ENCODE measurements around the gene MCC. TPM values are rescaled to one million over a fixed set of nuclear protein-coding genes. Genes with fewer than 3 reads are reported as not detected.

Gene MCC
- polyA plus RNA-seq, 1 donor (not counting 4 experiments of a cell fraction or from before 2014, with no cell fraction given) = 24.6 TPM

GRCh38 chr5:113378081-113378480, 110.2 kb downstream of the MCC start:
- dilution Hi-C loops (cut with MboI; ENCODE audit: extremely low pct_ligation_motif_present, low sequenced_read_pairs) = no loop called here
- TF ChIP-seq EZH2 (IDR thresholded peaks at IDR 0.05; ENCODE audit: low read length) = no peak
- TF ChIP-seq, protein P1, sequence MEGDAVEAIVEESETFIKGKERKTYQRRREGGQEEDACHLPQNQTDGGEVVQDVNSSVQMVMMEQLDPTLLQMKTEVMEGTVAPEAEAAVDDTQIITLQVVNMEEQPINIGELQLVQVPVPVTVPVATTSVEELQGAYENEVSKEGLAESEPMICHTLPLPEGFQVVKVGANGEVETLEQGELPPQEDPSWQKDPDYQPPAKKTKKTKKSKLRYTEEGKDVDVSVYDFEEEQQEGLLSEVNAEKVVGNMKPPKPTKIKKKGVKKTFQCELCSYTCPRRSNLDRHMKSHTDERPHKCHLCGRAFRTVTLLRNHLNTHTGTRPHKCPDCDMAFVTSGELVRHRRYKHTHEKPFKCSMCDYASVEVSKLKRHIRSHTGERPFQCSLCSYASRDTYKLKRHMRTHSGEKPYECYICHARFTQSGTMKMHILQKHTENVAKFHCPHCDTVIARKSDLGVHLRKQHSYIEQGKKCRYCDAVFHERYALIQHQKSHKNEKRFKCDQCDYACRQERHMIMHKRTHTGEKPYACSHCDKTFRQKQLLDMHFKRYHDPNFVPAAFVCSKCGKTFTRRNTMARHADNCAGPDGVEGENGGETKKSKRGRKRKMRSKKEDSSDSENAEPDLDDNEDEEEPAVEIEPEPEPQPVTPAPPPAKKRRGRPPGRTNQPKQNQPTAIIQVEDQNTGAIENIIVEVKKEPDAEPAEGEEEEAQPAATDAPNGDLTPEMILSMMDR (optimal IDR thresholded peaks at IDR 0.05 in 1 of 3, IDR thresholded peaks at IDR 0.05 in 1 of 3, conservative IDR thresholded peaks at IDR 0.05 in 1 of 3; ENCODE audit: extremely low read depth in 1 of 3, insufficient read depth in 2 of 3, low read length in 3 of 3) = no peak

GRCh38 chr5:113376640-113377039, 111.6 kb downstream of the MCC start:
- Histone ChIP-seq H3K27me3 (ENCODE audit: control insufficient read depth, extremely low read depth, insufficient read depth, low read length) (no peaks in the 10 kb centered on the region), H3K9me3 (ENCODE audit: control insufficient read depth, low read depth, low read length) (no peaks in the 10 kb centered on the region), H3K4me2 (ENCODE audit: control insufficient read depth, extremely low read depth, insufficient read depth, low read depth, low read length) (no peak overlapping the region), H3K4me3 (ENCODE audit: control insufficient read depth in 2 of 3, extremely low read depth in 1 of 3, insufficient read depth in 2 of 3, low read depth in 1 of 3, low read length in 3 of 3) (no peak overlapping the region), H3K4me1 (ENCODE audit: control insufficient read depth, extremely low read depth, insufficient read depth, low read length) (no peaks in the 10 kb centered on the region), H3K9ac (ENCODE audit: control insufficient read depth, extremely low read depth, insufficient read depth, low read length) (no peak overlapping the region), H3K9me1 (ENCODE audit: control insufficient read depth, extremely low read depth, insufficient read depth, low read length) (no peaks in the 10 kb centered on the region), H4K20me1 (ENCODE audit: control insufficient read depth, extremely low read depth, insufficient read depth, low read length) (no peaks in the 10 kb centered on the region), H3K36me3 (ENCODE audit: control insufficient read depth in 2 of 2, extremely low read depth in 1 of 2, insufficient read depth in 2 of 2, low read length in 2 of 2) (no peaks in the 10 kb centered on the region), H3K27ac (ENCODE audit: control insufficient read depth, insufficient read depth, low read length) (no peak overlapping the region), H2AFZ (ENCODE audit: control insufficient read depth, low read length) (no peak overlapping the region), H3K79me2 (ENCODE audit: control insufficient read depth, insufficient read depth, low read length) (no peaks in the 10 kb centered on the region)
- TF ChIP-seq, protein P1 (optimal IDR thresholded peaks at IDR 0.05 in 1 of 3, IDR thresholded peaks at IDR 0.05 in 1 of 3, conservative IDR thresholded peaks at IDR 0.05 in 1 of 3; ENCODE audit: extremely low read depth in 1 of 3, insufficient read depth in 2 of 3, low read length in 3 of 3) = no peak
- TF ChIP-seq EZH2 (IDR thresholded peaks at IDR 0.05; ENCODE audit: low read length) = no peak
- DNase-seq (ENCODE audit: low read depth, low spot score) = no peak
- dilution Hi-C loops (cut with MboI; ENCODE audit: extremely low pct_ligation_motif_present, low sequenced_read_pairs) = no loop called here
- FAIRE-seq = no peak

More at GRCh38 chr5:113378081-113378480, 110.2 kb downstream of the MCC start:
- Histone ChIP-seq H2AFZ (ENCODE audit: control insufficient read depth, low read length) (no peak overlapping the region), H3K4me3 (ENCODE audit: control insufficient read depth in 2 of 3, extremely low read depth in 1 of 3, insufficient read depth in 2 of 3, low read depth in 1 of 3, low read length in 3 of 3) (no peak overlapping the region), H4K20me1 (ENCODE audit: control insufficient read depth, extremely low read depth, insufficient read depth, low read length) (no peaks in the 10 kb centered on the region), H3K9me1 (ENCODE audit: control insufficient read depth, extremely low read depth, insufficient read depth, low read length) (no peaks in the 10 kb centered on the region), H3K9ac (ENCODE audit: control insufficient read depth, extremely low read depth, insufficient read depth, low read length) (no peak overlapping the region), H3K27ac (ENCODE audit: control insufficient read depth, insufficient read depth, low read length) (no peak overlapping the region), H3K9me3 (ENCODE audit: control insufficient read depth, low read depth, low read length) (no peaks in the 10 kb centered on the region), H3K4me1 (ENCODE audit: control insufficient read depth, extremely low read depth, insufficient read depth, low read length) (peaks cover 14% of the 10 kb centered on the region), H3K4me2 (ENCODE audit: control insufficient read depth, extremely low read depth, insufficient read depth, low read depth, low read length) (no peak overlapping the region), H3K79me2 (ENCODE audit: control insufficient read depth, insufficient read depth, low read length) (no peaks in the 10 kb centered on the region), H3K36me3 (ENCODE audit: control insufficient read depth in 2 of 2, extremely low read depth in 1 of 2, insufficient read depth in 2 of 2, low read length in 2 of 2) (no peaks in the 10 kb centered on the region), H3K27me3 (ENCODE audit: control insufficient read depth, extremely low read depth, insufficient read depth, low read length) (no peaks in the 10 kb centered on the region)
- no peak for DNase-seq (ENCODE audit: low read depth, low spot score)
- FAIRE-seq = no peak
